Neural cell (in vitro differentiated cells): ENCODE data around the gene CRLF2. TPM values are rescaled to one million over a fixed set of nuclear protein-coding genes. Genes with fewer than 3 reads are reported as not detected.

Source experiments
- H2AFZ ChIP-seq: fragments of 200-600, 300-800 bp; sonication (generic), shearing (Covaris generic); 2 replicates; pipeline ENCODE4 v1.6.0; 2014; ENCODE audit warnings: low read depth, mild to moderate bottlenecking, antibody characterized with exemption, low read length, moderate library complexity
- H3F3A ChIP-seq: fragments of 200-600 bp; shearing (Covaris generic); 2 replicates; pipeline ENCODE4 v1.6.1; 2016; ENCODE audit warnings: mild to moderate bottlenecking, moderate library complexity, mixed read lengths, antibody characterized with exemption, low read length; ENCODE audit not compliant: insufficient read depth, poor library complexity, severe bottlenecking
- H3K27ac ChIP-seq: fragments of 200-600, 300-800 bp; sonication (generic), shearing (Covaris generic); 2 replicates; pipeline ENCODE4 v1.5.1; 2014; ENCODE audit warnings: mild to moderate bottlenecking, low read length, moderate library complexity
- H3K27me3 ChIP-seq: fragments of 300-800, 200-600 bp; sonication (generic), shearing (Covaris generic); 2 replicates; pipeline ENCODE4 v1.6.0; 2014; ENCODE audit warnings: mild to moderate bottlenecking, low read depth, low read length, moderate library complexity; ENCODE audit not compliant: insufficient read depth
- H3K36me3 ChIP-seq: fragments of 300-800, 200-600 bp; sonication (generic), shearing (Covaris generic); 2 replicates; pipeline ENCODE4 v1.5.1; 2014; ENCODE audit warnings: mild to moderate bottlenecking, antibody characterized with exemption, low read length, moderate library complexity; ENCODE audit not compliant: insufficient read depth
- H3K4me2 ChIP-seq: fragments of 300-800, 200-600 bp; sonication (generic), shearing (Covaris generic); 2 replicates; pipeline ENCODE4 v1.6.0; 2014; ENCODE audit warnings: mild to moderate bottlenecking, low read length
- H3K4me3 ChIP-seq: fragments of 300-800, 200-600 bp; sonication (generic), shearing (Covaris generic); 2 replicates; pipeline ENCODE4 v1.5.1; 2014; ENCODE audit warnings: mild to moderate bottlenecking, low read length, moderate library complexity
- H3K79me2 ChIP-seq: fragments of 200-600 bp; shearing (Covaris generic); replicated peaks from 2 replicates; pipeline ENCODE4 v1.6.0; 2014; ENCODE audit warnings: mild to moderate bottlenecking, low read length, moderate library complexity; ENCODE audit not compliant: insufficient read depth
- H3K9ac ChIP-seq: fragments of 300-800, 200-600 bp; sonication (generic), shearing (Covaris generic); 2 replicates; pipeline ENCODE4 v1.6.1; 2016; ENCODE audit warnings: mild to moderate bottlenecking, low read length, mixed read lengths
- H3K9me2 ChIP-seq: fragments of 200-600 bp; shearing (Covaris generic); 2 replicates; pipeline ENCODE4 v1.6.1; 2016; ENCODE audit warnings: mild to moderate bottlenecking, low read length, mixed read lengths; ENCODE audit not compliant: insufficient read depth
- H3K9me3 ChIP-seq: fragments of 200-600, 300-800 bp; sonication (generic), shearing (Covaris generic); 2 replicates; pipeline ENCODE4 v1.6.1; 2016; ENCODE audit warnings: mild to moderate bottlenecking, mixed run types, low read length, moderate library complexity, mixed read lengths
- H4K20me1 ChIP-seq: fragments of 200-600 bp; shearing (Covaris generic); 2 replicates; pipeline ENCODE4 v1.6.1; 2016; ENCODE audit warnings: mild to moderate bottlenecking, mixed run types; ENCODE audit not compliant: insufficient read depth
- CTCF ChIP-seq: fragments of 450-650 bp; IDR thresholded peaks from 2 replicates; pipeline ENCODE4 v1.5.1; 2014; ENCODE audit warnings: antibody characterized with exemption, mild to moderate bottlenecking, moderate library complexity; ENCODE audit not compliant: poor library complexity, severe bottlenecking
- EP300 ChIP-seq: fragments of 450-650 bp; conservative IDR thresholded peaks from 2 replicates; pipeline ENCODE4 v1.6.1; 2014; ENCODE audit warnings: antibody characterized with exemption, mild to moderate bottlenecking, moderate library complexity; ENCODE audit not compliant: poor library complexity, severe bottlenecking
- EZH2 ChIP-seq: fragments of 200-600, 300-800 bp; shearing (Covaris generic), sonication (generic); IDR thresholded peaks from 2 replicates; pipeline ENCODE4 v1.6.1; 2014; ENCODE audit warnings: antibody characterized with exemption, low read length, borderline replicate concordance, mild to moderate bottlenecking; ENCODE audit not compliant: insufficient read depth, poor library complexity, severe bottlenecking
- MXI1 ChIP-seq: fragments of 450-650 bp; conservative IDR thresholded peaks from 2 replicates; pipeline ENCODE4 v1.6.1; 2014; ENCODE audit warnings: antibody characterized with exemption, mild to moderate bottlenecking; ENCODE audit not compliant: poor library complexity, severe bottlenecking
- POLR2AphosphoS5 ChIP-seq: IDR thresholded peaks from 2 replicates; pipeline ENCODE4 v1.6.1; 2012
- RAD21 ChIP-seq: fragments of 450-650 bp; conservative IDR thresholded peaks from 2 replicates; pipeline ENCODE4 v1.6.1; 2014; ENCODE audit warnings: antibody characterized with exemption, mild to moderate bottlenecking, moderate library complexity
- SMC3 ChIP-seq: fragments of 450-650 bp; conservative IDR thresholded peaks from 2 replicates; pipeline ENCODE4 v1.6.1; 2014; ENCODE audit warnings: antibody characterized with exemption, mild to moderate bottlenecking, moderate library complexity; ENCODE audit not compliant: poor library complexity
- TAF1 ChIP-seq: IDR thresholded peaks from 2 replicates; pipeline ENCODE4 v1.6.1; 2012; ENCODE audit warnings: low read depth
- polyA plus RNA-seq: library from polyadenylated mRNA; depleted of rRNA; stranded (reverse); fragments of >200 nt; gene quantifications from 2 replicates; pipeline ENCODE4 v1.2.3, GENCODE V29; 2014
- TF ChIP-seq, protein P1 (sequence below): IDR thresholded peaks from 2 replicates; pipeline ENCODE4 v1.6.1; 2012; ENCODE audit warnings: borderline replicate concordance

The CRLF2 gene
- polyA plus RNA-seq, 1 donor from 2014 or later: not detected

DNA sequence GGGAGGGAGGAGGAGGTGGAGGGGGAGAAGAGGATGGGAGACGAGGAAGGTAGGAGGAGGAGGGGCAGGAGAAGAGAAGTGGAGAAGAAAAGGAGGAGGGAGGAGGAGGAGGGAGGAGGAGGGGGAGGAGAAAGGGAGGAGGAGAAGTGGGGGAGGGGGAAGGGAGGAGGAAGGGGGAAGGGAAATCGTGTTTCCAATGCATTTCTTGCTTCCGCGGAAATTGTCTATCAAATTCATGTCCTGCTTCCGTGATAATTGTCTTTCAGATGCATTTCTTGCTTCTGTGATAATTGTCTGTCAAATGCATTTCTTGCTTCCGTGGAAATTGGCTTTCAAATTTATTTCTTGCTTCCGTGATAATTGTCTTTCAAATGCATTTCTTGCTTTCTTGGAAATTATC, 43.3 kb downstream of the CRLF2 start:
- no peaks in the 10 kb centered on the region for H3K9me2 ChIP-seq
- H3K36me3 ChIP-seq: no peaks in the 10 kb centered on the region
- no peak overlapping the region for H2AFZ ChIP-seq
- H3K4me3 ChIP-seq: no peak overlapping the region
- TF ChIP-seq EP300 (no peak), EZH2 (no peak), SMC3 (no peak), POLR2AphosphoS5 (no peak), CTCF (no peak), RAD21 (no peak), TAF1 (no peak), MXI1 (no peak)
- TF ChIP-seq, protein P1, sequence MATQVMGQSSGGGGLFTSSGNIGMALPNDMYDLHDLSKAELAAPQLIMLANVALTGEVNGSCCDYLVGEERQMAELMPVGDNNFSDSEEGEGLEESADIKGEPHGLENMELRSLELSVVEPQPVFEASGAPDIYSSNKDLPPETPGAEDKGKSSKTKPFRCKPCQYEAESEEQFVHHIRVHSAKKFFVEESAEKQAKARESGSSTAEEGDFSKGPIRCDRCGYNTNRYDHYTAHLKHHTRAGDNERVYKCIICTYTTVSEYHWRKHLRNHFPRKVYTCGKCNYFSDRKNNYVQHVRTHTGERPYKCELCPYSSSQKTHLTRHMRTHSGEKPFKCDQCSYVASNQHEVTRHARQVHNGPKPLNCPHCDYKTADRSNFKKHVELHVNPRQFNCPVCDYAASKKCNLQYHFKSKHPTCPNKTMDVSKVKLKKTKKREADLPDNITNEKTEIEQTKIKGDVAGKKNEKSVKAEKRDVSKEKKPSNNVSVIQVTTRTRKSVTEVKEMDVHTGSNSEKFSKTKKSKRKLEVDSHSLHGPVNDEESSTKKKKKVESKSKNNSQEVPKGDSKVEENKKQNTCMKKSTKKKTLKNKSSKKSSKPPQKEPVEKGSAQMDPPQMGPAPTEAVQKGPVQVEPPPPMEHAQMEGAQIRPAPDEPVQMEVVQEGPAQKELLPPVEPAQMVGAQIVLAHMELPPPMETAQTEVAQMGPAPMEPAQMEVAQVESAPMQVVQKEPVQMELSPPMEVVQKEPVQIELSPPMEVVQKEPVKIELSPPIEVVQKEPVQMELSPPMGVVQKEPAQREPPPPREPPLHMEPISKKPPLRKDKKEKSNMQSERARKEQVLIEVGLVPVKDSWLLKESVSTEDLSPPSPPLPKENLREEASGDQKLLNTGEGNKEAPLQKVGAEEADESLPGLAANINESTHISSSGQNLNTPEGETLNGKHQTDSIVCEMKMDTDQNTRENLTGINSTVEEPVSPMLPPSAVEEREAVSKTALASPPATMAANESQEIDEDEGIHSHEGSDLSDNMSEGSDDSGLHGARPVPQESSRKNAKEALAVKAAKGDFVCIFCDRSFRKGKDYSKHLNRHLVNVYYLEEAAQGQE: no peak
- no peak overlapping the region for H3K9ac ChIP-seq
- H3K27ac ChIP-seq: no peak overlapping the region
- no peaks in the 10 kb centered on the region for H3K9me3 ChIP-seq
- H3F3A ChIP-seq: no peaks in the 10 kb centered on the region
- no peaks in the 10 kb centered on the region for H4K20me1 ChIP-seq
- H3K79me2 ChIP-seq: no peaks in the 10 kb centered on the region
- H3K4me2 ChIP-seq: no peak overlapping the region
- no peaks in the 10 kb centered on the region for H3K27me3 ChIP-seq

- Histone ChIP-seq H2AFZ (no peak overlapping the region), H4K20me1 (no peaks in the 10 kb centered on the region), H3K27ac (no peak overlapping the region), H3K36me3 (no peaks in the 10 kb centered on the region), H3K9me2 (no peaks in the 10 kb centered on the region), H3K79me2 (no peaks in the 10 kb centered on the region), H3K4me3 (no peak overlapping the region), H3K9me3 (no peaks in the 10 kb centered on the region), H3K27me3 (no peaks in the 10 kb centered on the region), H3K9ac (no peak overlapping the region), H3K4me2 (no peak overlapping the region), H3F3A (no peaks in the 10 kb centered on the region)
- TF ChIP-seq EP300 (no peak), MXI1 (no peak), TAF1 (no peak), SMC3 (no peak), CTCF (no peak), RAD21 (no peak), EZH2 (no peak), POLR2AphosphoS5 (no peak)
- TF ChIP-seq, protein P1: no peak
These were observed 44.4 kb downstream of the CRLF2 start for GRCh38 chrX:1167918-1168481.
